Right cardiac atrium (tissue), 5 donors: ENCODE measurements around the gene HS3ST1. TPM values are rescaled to one million over a fixed set of nuclear protein-coding genes. Genes with fewer than 3 reads are reported as not detected.
A peak's percentile ranks its signal among the peaks of the same experiment; 100 is the strongest.

ENCODE experiments used
- ATAC-seq, 2 donors: fragments of 200-7000 bp; cut with Tn5 transposase; one replicate each; pipeline versions ENCODE4 v1.8.0 to v1.9.1; 2020; ENCODE audit warnings: moderate library complexity in 2 of 2, mild to moderate bottlenecking in 1 of 2
- DNase-seq, 3 donors: peaks; one replicate each; pipeline ENCODE4 v3.0.0-alpha.2; 2020
- H3K27ac ChIP-seq: one replicate; pipeline ENCODE4 v1.5.1; 2013; ENCODE audit warnings: mild to moderate bottlenecking, low read length, control low read depth, moderate library complexity
- H3K27me3 ChIP-seq: one replicate; pipeline ENCODE4 v1.6.1; 2013; ENCODE audit not compliant: control insufficient read depth, insufficient read depth
- H3K4me1 ChIP-seq: one replicate; pipeline ENCODE4 v1.6.1; 2013; ENCODE audit warnings: low read length; ENCODE audit not compliant: control insufficient read depth, insufficient read depth
- H3K4me3 ChIP-seq: one replicate; pipeline ENCODE4 v1.5.1; 2013; ENCODE audit warnings: low read length, control low read depth
- H3K9me3 ChIP-seq: one replicate; pipeline ENCODE4 v1.6.1; 2013; ENCODE audit warnings: low read length; ENCODE audit not compliant: control insufficient read depth
- WGBS: extraction: QIAGEN DNeasy Blood & Tissue Kit; methylation state at CpG from one replicate; pipeline ENCODE4 v1.1.7; 2013; 5-methylcytosine and 5-hydroxymethylcytosine counted together
- intact Hi-C, 4 donors: fragments of 100-400 bp; cut with DNase I; formaldehyde crosslinking; loops; one replicate each; pipeline versions ENCODE4 v1.11.0 to v1.14.0; 2022 to 2023
- polyA plus RNA-seq: library from polyadenylated mRNA; stranded (reverse); fragments of 200-250 nt; gene quantifications from one replicate; pipeline ENCODE4 v1.2.3, GENCODE V29; 2013
- total RNA-seq, 4 donors: library from RNA; stranded (reverse); fragmentation: NEBNext Ultra II Directional; extraction: Animal tissue kit (Norgen Biotek cat#: 25700); gene quantifications; one replicate each; pipeline ENCODE4 v1.2.1, GENCODE V29; 2021
- donor health status: healthy with polysubstance abuse.
- donor health status: DM: no; HTN: yes; CAD: no.
- donor health status: DM: no; HTN: no; CAD: no.
- donor health status: DM: no; HTN: yes; CAD: no; lungs with severe emphysema.
- donor health status: DM: yes; HTN: yes; CAD: no.

HS3ST1 gene
- total and polyA plus RNA-seq, 5 donors: 0.97 to 9.1 (median 6.2) TPM

- 76% methylated on average over 1 of the region's 1 CpG for WGBS
- no peak overlapping the region for H3K4me3 ChIP-seq
Measured at GRCh38 chr4:11463707-11464106, 35.0 kb upstream of the HS3ST1 start.

GRCh38 chr4:11456401-11456800, 27.7 kb upstream of the HS3ST1 start:
- DNase-seq (no peak), ATAC-seq (no peak)
- Histone ChIP-seq H3K27me3 (no peaks in the 10 kb centered on the region), H3K4me3 (no peak overlapping the region), H3K27ac (no peak overlapping the region), H3K9me3 (no peaks in the 10 kb centered on the region), H3K4me1 (no peaks in the 10 kb centered on the region)
- 77% methylated on average over 1 of the region's 1 CpG for WGBS
- intact Hi-C loops: no loop called here

More at GRCh38 chr4:11463707-11464106, 35.0 kb upstream of the HS3ST1 start:
- intact Hi-C loops: no loop called here
- Histone ChIP-seq H3K4me1 (no peaks in the 10 kb centered on the region), H3K9me3 (no peaks in the 10 kb centered on the region), H3K27me3 (no peaks in the 10 kb centered on the region), H3K27ac (no peak overlapping the region)
- no peak for DNase-seq
- ATAC-seq: no peak

DNA sequence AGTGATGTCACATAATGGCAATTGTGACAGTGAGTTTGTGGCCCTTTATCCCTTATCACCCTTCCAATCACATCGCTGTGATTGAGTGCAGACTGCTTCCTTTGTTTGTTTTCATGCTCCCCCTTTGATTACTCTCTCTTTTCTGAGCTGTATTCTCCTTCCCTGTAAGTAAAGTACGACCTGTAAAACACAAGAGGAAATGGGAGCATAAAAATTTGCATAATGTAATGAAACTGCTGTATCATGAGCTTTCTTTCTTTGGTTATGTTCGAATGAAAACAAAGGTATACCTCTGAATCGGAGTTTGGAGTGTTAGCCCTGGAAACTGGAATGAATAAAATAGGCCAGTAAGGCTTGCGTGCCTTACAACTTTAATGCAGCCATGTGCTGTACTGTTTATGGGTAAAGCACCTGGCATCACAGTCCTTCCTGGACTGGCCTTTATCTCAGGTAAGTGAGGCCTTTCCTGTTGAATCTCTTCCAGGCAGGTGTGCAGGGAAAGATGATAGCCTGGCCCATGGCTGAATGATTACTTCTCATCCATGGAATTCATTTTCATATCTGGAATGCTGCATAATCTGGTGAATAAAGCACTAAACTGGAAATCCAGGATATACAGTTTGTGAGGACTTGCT, 26.6 kb upstream of the HS3ST1 start:
- DNase-seq (no peak), ATAC-seq (no peak)
- 76% methylated on average over 5 of the region's 5 CpGs for WGBS
- intact Hi-C loops: no loop called here
- Histone ChIP-seq H3K27ac (no peak overlapping the region), H3K4me1 (no peaks in the 10 kb centered on the region), H3K4me3 (no peak overlapping the region), H3K27me3 (no peaks in the 10 kb centered on the region), H3K9me3 (no peaks in the 10 kb centered on the region)

DNA sequence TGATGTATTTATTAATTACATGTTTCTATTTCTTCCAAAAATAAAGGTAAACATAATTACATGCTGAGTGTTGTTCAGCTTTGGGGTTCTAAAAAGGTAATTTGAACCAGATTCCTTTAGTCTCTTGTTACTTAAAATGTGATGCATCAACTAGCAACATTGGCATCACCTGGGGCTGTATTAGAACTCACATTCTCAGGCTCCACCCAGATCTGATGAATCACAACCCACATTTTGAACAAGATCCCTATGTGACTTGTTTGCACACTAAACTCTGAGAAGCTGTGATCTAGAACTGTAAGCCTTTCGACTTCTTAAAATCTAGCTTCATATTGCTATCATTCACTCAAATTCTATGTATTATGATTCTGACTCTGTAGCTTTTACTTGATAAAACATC, 23.0 kb upstream of the HS3ST1 start:
- DNase-seq (no peak), ATAC-seq (no peak)
- H3K9me3 ChIP-seq: no peaks in the 10 kb centered on the region
- H3K4me3 ChIP-seq: no peak overlapping the region
- intact Hi-C loops: no loop called here
- 91% methylated on average over 1 of the region's 1 CpG for WGBS
- H3K27ac ChIP-seq: no peak overlapping the region
- no peaks in the 10 kb centered on the region for H3K27me3 ChIP-seq
- H3K4me1 ChIP-seq: no peaks in the 10 kb centered on the region

- Histone ChIP-seq H3K27me3 (no peaks in the 10 kb centered on the region), H3K4me1 (no peaks in the 10 kb centered on the region), H3K27ac (no peak overlapping the region), H3K9me3 (no peaks in the 10 kb centered on the region), H3K4me3 (no peak overlapping the region)
- DNase-seq (no peak), ATAC-seq (peak; percentile 16 to 67)
- intact Hi-C loops: no loop called here
Measured at GRCh38 chr4:11446155-11446811, 17.6 kb upstream of the HS3ST1 start.

GRCh38 chr4:11441194-11441556, 12.5 kb upstream of the HS3ST1 start:
- WGBS: 86% methylated on average over 1 of the region's 1 CpG
- no peaks in the 10 kb centered on the region for H3K9me3 ChIP-seq
- intact Hi-C loops: no loop called here

DNA sequence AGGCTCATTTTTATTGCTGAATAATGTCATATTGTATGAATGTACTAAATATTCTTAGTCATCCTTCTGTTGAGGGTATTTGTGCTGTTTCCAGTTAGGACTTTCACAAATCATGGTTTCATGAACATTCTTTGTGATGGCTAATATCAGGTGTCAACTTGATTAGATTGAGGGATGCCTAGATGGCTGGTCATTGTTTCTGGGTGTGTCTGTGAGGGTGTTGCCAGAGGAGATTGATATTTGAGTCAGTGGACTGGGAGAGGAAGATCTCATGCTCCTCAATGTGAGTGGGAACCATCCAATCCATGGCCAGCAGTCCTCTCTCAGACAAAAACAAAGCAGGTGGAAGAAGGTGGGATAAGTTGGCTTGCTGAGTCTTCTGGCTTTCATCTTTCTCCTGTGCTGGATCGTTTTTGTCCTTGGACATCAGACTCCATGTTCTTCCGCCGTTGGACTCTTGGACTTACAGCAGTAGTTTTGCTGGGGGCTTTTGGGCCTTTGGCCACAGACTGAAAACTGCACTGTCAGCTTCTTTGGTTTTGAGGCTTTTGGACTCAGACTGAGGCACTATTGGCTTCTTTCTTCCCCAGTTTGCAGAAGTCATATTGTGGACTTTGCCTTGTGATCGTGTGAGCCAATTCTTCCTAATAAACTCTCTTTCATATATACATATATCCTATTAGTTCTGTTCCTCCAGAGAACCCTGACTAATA, 11.9 kb upstream of the HS3ST1 start:
- intact Hi-C loops: no loop called here
- Histone ChIP-seq H3K27me3 (no peaks in the 10 kb centered on the region), H3K27ac (no peak overlapping the region), H3K4me1 (no peaks in the 10 kb centered on the region), H3K4me3 (no peak overlapping the region), H3K9me3 (no peaks in the 10 kb centered on the region)
- 96% methylated on average over 4 of the region's 4 CpGs for WGBS
- DNase-seq (no peak), ATAC-seq (no peak)

More at GRCh38 chr4:11441194-11441556, 12.5 kb upstream of the HS3ST1 start:
- ATAC-seq: no peak
- Histone ChIP-seq H3K27me3 (no peaks in the 10 kb centered on the region), H3K4me1 (no peaks in the 10 kb centered on the region), H3K27ac (no peak overlapping the region), H3K4me3 (no peak overlapping the region)
- no peak for DNase-seq

GRCh38 chr4:11439836-11440235, 11.1 kb upstream of the HS3ST1 start:
- intact Hi-C loops: no loop called here
- WGBS: 91% methylated on average over 2 of the region's 2 CpGs
- ATAC-seq: no peak

GRCh38 chr4:11438647-11439046, 10.0 kb upstream of the HS3ST1 start:
- intact Hi-C loops: no loop called here
- 92% methylated on average over 3 of the region's 3 CpGs for WGBS

More at GRCh38 chr4:11439836-11440235, 11.1 kb upstream of the HS3ST1 start:
- no peak for DNase-seq
- Histone ChIP-seq H3K9me3 (no peaks in the 10 kb centered on the region), H3K4me1 (no peaks in the 10 kb centered on the region), H3K4me3 (no peak overlapping the region), H3K27me3 (no peaks in the 10 kb centered on the region), H3K27ac (no peak overlapping the region)

GRCh38 chr4:11436673-11437072, 8.0 kb upstream of the HS3ST1 start:
- Histone ChIP-seq H3K9me3 (no peaks in the 10 kb centered on the region), H3K27me3 (no peaks in the 10 kb centered on the region), H3K27ac (no peak overlapping the region), H3K4me3 (no peak overlapping the region), H3K4me1 (no peaks in the 10 kb centered on the region)
- WGBS: 68% methylated on average over 5 of the region's 5 CpGs
- intact Hi-C loops: no loop called here
- DNase-seq (no peak), ATAC-seq (no peak)

More at GRCh38 chr4:11438647-11439046, 10.0 kb upstream of the HS3ST1 start:
- H3K9me3 ChIP-seq: no peaks in the 10 kb centered on the region
- no peaks in the 10 kb centered on the region for H3K27me3 ChIP-seq
- ATAC-seq (no peak), DNase-seq (no peak)
- H3K4me1 ChIP-seq: no peaks in the 10 kb centered on the region
- no peak overlapping the region for H3K4me3 ChIP-seq
- H3K27ac ChIP-seq: no peak overlapping the region

DNA sequence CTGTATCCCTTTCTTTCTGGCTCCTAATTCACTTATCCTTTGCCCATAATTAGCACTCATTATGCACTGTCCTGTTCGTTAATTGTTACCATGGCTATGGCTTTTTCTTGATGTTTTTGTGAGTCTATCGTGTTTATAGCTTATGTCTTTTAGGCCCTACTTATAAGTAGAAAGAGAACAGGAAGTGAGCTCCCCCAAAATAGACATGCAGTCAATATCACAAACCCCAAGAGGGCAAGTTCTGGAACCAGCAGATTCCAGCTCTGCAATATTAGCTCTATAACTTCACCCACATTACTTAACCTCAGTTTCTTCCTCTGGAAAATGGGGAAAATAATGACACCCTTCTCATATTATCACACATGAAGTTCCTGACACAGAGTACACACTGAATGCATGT, 7.4 kb upstream of the HS3ST1 start:
- Histone ChIP-seq H3K4me1 (no peaks in the 10 kb centered on the region), H3K9me3 (no peaks in the 10 kb centered on the region), H3K4me3 (no peak overlapping the region), H3K27ac (no peak overlapping the region), H3K27me3 (no peaks in the 10 kb centered on the region)
- no peak for DNase-seq
- intact Hi-C loops: no loop called here
- ATAC-seq: no peak
- WGBS: 76% methylated on average over 2 of the region's 2 CpGs
